ENCODE results near the gene IWS1.

The IWS1 gene

GRCh38 chr2:127490283-127490682, 36.0 kb downstream of the IWS1 start:
- Histone ChIP-seq H3K27me3 (ENCODE audit: control insufficient read depth in 1 of 2, insufficient read depth in 2 of 2, low read length in 2 of 2) (no peaks in the 10 kb centered on the region), H3K4me3 (ENCODE audit: low read length in 2 of 2) (no peak overlapping the region), H3K36me3 (ENCODE audit: control insufficient read depth in 2 of 2, insufficient read depth in 2 of 2, low read length in 2 of 2) (peaks cover 50 to 54% of the 10 kb centered on the region in 2 donors), H3K27ac (ENCODE audit: low read length) (no peak overlapping the region), H3K4me1 (ENCODE audit: control insufficient read depth, insufficient read depth, low read length) (no peaks in the 10 kb centered on the region), H3K9ac (ENCODE audit: low read length in 2 of 2) (no peak overlapping the region), H3K9me3 (ENCODE audit: control insufficient read depth in 2 of 2, low read length in 2 of 2) (no peaks in the 10 kb centered on the region)

- H3K4me1 ChIP-seq (ENCODE audit: control insufficient read depth, insufficient read depth, low read length) = no peaks in the 10 kb centered on the region
- no peak overlapping the region for H3K27ac ChIP-seq (ENCODE audit: low read length)
- peaks cover 53 to 68% of the 10 kb centered on the region in 2 donors for H3K36me3 ChIP-seq (ENCODE audit: control insufficient read depth in 2 of 2, insufficient read depth in 2 of 2, low read length in 2 of 2)
- no peak overlapping the region for H3K4me3 ChIP-seq (ENCODE audit: low read length in 2 of 2)
- H3K9me3 ChIP-seq (ENCODE audit: control insufficient read depth in 2 of 2, low read length in 2 of 2) = no peaks in the 10 kb centered on the region
- no peaks in the 10 kb centered on the region for H3K27me3 ChIP-seq (ENCODE audit: control insufficient read depth in 1 of 2, insufficient read depth in 2 of 2, low read length in 2 of 2)
- no peak overlapping the region for H3K9ac ChIP-seq (ENCODE audit: low read length in 2 of 2)
These were observed 39.8 kb downstream of the IWS1 start for GRCh38 chr2:127486247-127487058.

- Histone ChIP-seq H3K27me3 (ENCODE audit: control insufficient read depth in 1 of 2, insufficient read depth in 2 of 2, low read length in 2 of 2) (no peaks in the 10 kb centered on the region), H3K36me3 (ENCODE audit: control insufficient read depth in 2 of 2, insufficient read depth in 2 of 2, low read length in 2 of 2) (peaks cover 60 to 65% of the 10 kb centered on the region in 2 donors), H3K27ac (ENCODE audit: low read length) (no peak overlapping the region), H3K4me3 (ENCODE audit: low read length in 2 of 2) (no peak overlapping the region), H3K9me3 (ENCODE audit: control insufficient read depth in 2 of 2, low read length in 2 of 2) (no peaks in the 10 kb centered on the region), H3K9ac (ENCODE audit: low read length in 2 of 2) (no peak overlapping the region), H3K4me1 (ENCODE audit: control insufficient read depth, insufficient read depth, low read length) (no peaks in the 10 kb centered on the region)
These were observed 40.6 kb downstream of the IWS1 start for GRCh38 chr2:127485694-127486071.

GRCh38 chr2:127485051-127485693, 41.1 kb downstream of the IWS1 start:
- Histone ChIP-seq H3K4me1 (ENCODE audit: control insufficient read depth, insufficient read depth, low read length) (no peaks in the 10 kb centered on the region), H3K9me3 (ENCODE audit: control insufficient read depth in 2 of 2, low read length in 2 of 2) (no peaks in the 10 kb centered on the region), H3K36me3 (ENCODE audit: control insufficient read depth in 2 of 2, insufficient read depth in 2 of 2, low read length in 2 of 2) (peaks cover 59 to 67% of the 10 kb centered on the region in 2 donors), H3K4me3 (ENCODE audit: low read length in 2 of 2) (no peak overlapping the region), H3K27ac (ENCODE audit: low read length) (no peak overlapping the region), H3K27me3 (ENCODE audit: control insufficient read depth in 1 of 2, insufficient read depth in 2 of 2, low read length in 2 of 2) (no peaks in the 10 kb centered on the region), H3K9ac (ENCODE audit: low read length in 2 of 2) (no peak overlapping the region)

- Histone ChIP-seq H3K4me3 (ENCODE audit: low read length in 2 of 2) (no peak overlapping the region), H3K27me3 (ENCODE audit: control insufficient read depth in 1 of 2, insufficient read depth in 2 of 2, low read length in 2 of 2) (no peaks in the 10 kb centered on the region), H3K27ac (ENCODE audit: low read length) (no peak overlapping the region), H3K36me3 (ENCODE audit: control insufficient read depth in 2 of 2, insufficient read depth in 2 of 2, low read length in 2 of 2) (peaks cover 44% of the 10 kb centered on the region in 2 donors), H3K4me1 (ENCODE audit: control insufficient read depth, insufficient read depth, low read length) (no peaks in the 10 kb centered on the region), H3K9me3 (ENCODE audit: control insufficient read depth in 2 of 2, low read length in 2 of 2) (no peaks in the 10 kb centered on the region), H3K9ac (ENCODE audit: low read length in 2 of 2) (no peak overlapping the region)
These were observed 44.3 kb downstream of the IWS1 start for GRCh38 chr2:127482031-127482430.

GRCh38 chr2:127479866-127480743, 46.2 kb downstream of the IWS1 start:
- Histone ChIP-seq H3K9me3 (ENCODE audit: control insufficient read depth in 2 of 2, low read length in 2 of 2) (no peaks in the 10 kb centered on the region), H3K27me3 (ENCODE audit: control insufficient read depth in 1 of 2, insufficient read depth in 2 of 2, low read length in 2 of 2) (no peaks in the 10 kb centered on the region), H3K4me1 (ENCODE audit: control insufficient read depth, insufficient read depth, low read length) (no peaks in the 10 kb centered on the region), H3K4me3 (ENCODE audit: low read length in 2 of 2) (no peak overlapping the region), H3K9ac (ENCODE audit: low read length in 2 of 2) (no peak overlapping the region), H3K27ac (ENCODE audit: low read length) (no peak overlapping the region), H3K36me3 (ENCODE audit: control insufficient read depth in 2 of 2, insufficient read depth in 2 of 2, low read length in 2 of 2) (peaks cover 29% of the 10 kb centered on the region in 2 donors)

- no peak overlapping the region for H3K27ac ChIP-seq (ENCODE audit: low read length)
- H3K9me3 ChIP-seq (ENCODE audit: control insufficient read depth in 2 of 2, low read length in 2 of 2) = no peaks in the 10 kb centered on the region
- no peaks in the 10 kb centered on the region for H3K27me3 ChIP-seq (ENCODE audit: control insufficient read depth in 1 of 2, insufficient read depth in 2 of 2, low read length in 2 of 2)
- H3K36me3 ChIP-seq (ENCODE audit: control insufficient read depth in 2 of 2, insufficient read depth in 2 of 2, low read length in 2 of 2) = peaks cover 24 to 25% of the 10 kb centered on the region in 2 donors
- H3K9ac ChIP-seq (ENCODE audit: low read length in 2 of 2) = no peak overlapping the region
- H3K4me1 ChIP-seq (ENCODE audit: control insufficient read depth, insufficient read depth, low read length) = no peaks in the 10 kb centered on the region
- H3K4me3 ChIP-seq (ENCODE audit: low read length in 2 of 2) = no peak overlapping the region
These were observed 47.0 kb downstream of the IWS1 start for GRCh38 chr2:127479219-127479825.

- Histone ChIP-seq H3K9ac (ENCODE audit: low read length in 2 of 2) (no peak overlapping the region), H3K27ac (ENCODE audit: low read length) (no peak overlapping the region), H3K4me3 (ENCODE audit: low read length in 2 of 2) (no peak overlapping the region), H3K36me3 (ENCODE audit: control insufficient read depth in 2 of 2, insufficient read depth in 2 of 2, low read length in 2 of 2) (peaks cover 7% of the 10 kb centered on the region in 2 donors), H3K9me3 (ENCODE audit: control insufficient read depth in 2 of 2, low read length in 2 of 2) (no peaks in the 10 kb centered on the region), H3K4me1 (ENCODE audit: control insufficient read depth, insufficient read depth, low read length) (no peaks in the 10 kb centered on the region), H3K27me3 (ENCODE audit: control insufficient read depth in 1 of 2, insufficient read depth in 2 of 2, low read length in 2 of 2) (no peaks in the 10 kb centered on the region)
These were observed 50.5 kb downstream of the IWS1 start for GRCh38 chr2:127475788-127476187.

- no peaks in the 10 kb centered on the region for H3K9me3 ChIP-seq (ENCODE audit: control insufficient read depth in 2 of 2, low read length in 2 of 2)
- no peak overlapping the region for H3K9ac ChIP-seq (ENCODE audit: low read length in 2 of 2)
- no peaks in the 10 kb centered on the region for H3K27me3 ChIP-seq (ENCODE audit: control insufficient read depth in 1 of 2, insufficient read depth in 2 of 2, low read length in 2 of 2)
- H3K4me1 ChIP-seq (ENCODE audit: control insufficient read depth, insufficient read depth, low read length) = no peaks in the 10 kb centered on the region
- H3K27ac ChIP-seq (ENCODE audit: low read length) = no peak overlapping the region
- peaks cover 2 to 7% of the 10 kb centered on the region in 2 donors for H3K36me3 ChIP-seq (ENCODE audit: control insufficient read depth in 2 of 2, insufficient read depth in 2 of 2, low read length in 2 of 2)
- H3K4me3 ChIP-seq (ENCODE audit: low read length in 2 of 2) = no peak overlapping the region
These were observed 54.0 kb downstream of the IWS1 start for GRCh38 chr2:127472268-127472667.

GRCh38 chr2:127471286-127471988, 54.9 kb downstream of the IWS1 start:
- no peaks in the 10 kb centered on the region for H3K9me3 ChIP-seq (ENCODE audit: control insufficient read depth in 2 of 2, low read length in 2 of 2)
- H3K27ac ChIP-seq (ENCODE audit: low read length) = no peak overlapping the region
- no peak overlapping the region for H3K4me3 ChIP-seq (ENCODE audit: low read length in 2 of 2)
- H3K36me3 ChIP-seq (ENCODE audit: control insufficient read depth in 2 of 2, insufficient read depth in 2 of 2, low read length in 2 of 2) = peaks cover 3 to 7% of the 10 kb centered on the region in 2 donors
- H3K4me1 ChIP-seq (ENCODE audit: control insufficient read depth, insufficient read depth, low read length) = no peaks in the 10 kb centered on the region
- H3K27me3 ChIP-seq (ENCODE audit: control insufficient read depth in 1 of 2, insufficient read depth in 2 of 2, low read length in 2 of 2) = no peaks in the 10 kb centered on the region
- H3K9ac ChIP-seq (ENCODE audit: low read length in 2 of 2) = no peak overlapping the region
